Keratinocyte (primary cell): ENCODE results near the gene PLS3.

Source experiments
- CTCF ChIP-seq, 3 experiments: IDR thresholded peaks in 1 of 3; conservative IDR thresholded peaks in 1 of 3; optimal IDR thresholded peaks in 1 of 3; 2 replicates in 2 of 3; 3 replicates in 1 of 3; pipeline versions ENCODE3 to v1.5.1; 2011; ENCODE audit warnings: low read length in 3 of 3, mild to moderate bottlenecking in 3 of 3, moderate library complexity in 2 of 3, control low read depth in 1 of 3, inconsistent platforms in 1 of 3; ENCODE audit not compliant: insufficient read depth in 2 of 3; ENCODE audit errors: extremely low read depth in 1 of 3
- EZH2 ChIP-seq: IDR thresholded peaks from one replicate; pipeline ENCODE4 v1.6.1; 2012; ENCODE audit warnings: inconsistent platforms, mild to moderate bottlenecking, low read length, moderate library complexity

DNA sequence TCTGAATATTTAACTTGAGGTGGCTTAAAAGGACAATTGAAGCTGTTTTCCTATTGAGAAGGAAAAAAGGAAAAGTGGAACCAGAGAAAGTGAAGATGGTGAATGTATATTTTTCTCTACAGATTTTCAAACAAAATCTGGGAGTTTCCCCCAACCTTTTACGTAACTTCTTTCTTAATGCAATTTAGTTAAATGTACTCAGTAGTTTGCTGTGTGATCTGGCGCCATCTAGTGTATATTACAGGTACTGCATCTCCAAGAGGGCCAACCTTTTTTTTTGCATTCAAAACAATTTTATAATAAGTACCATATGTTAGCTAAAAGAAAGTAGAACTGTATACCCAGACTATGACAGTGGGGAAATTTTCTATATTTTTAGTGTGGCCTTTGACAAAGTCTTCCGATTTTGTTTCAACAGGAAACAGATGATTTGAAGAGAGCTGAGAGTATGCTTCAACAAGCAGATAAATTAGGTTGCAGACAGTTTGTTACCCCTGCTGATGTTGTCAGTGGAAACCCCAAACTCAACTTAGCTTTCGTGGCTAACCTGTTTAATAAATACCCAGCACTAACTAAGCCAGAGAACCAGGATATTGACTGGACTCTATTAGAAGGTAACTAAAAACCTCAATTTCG is 82.0 kb downstream of the PLS3 start:
- TF ChIP-seq CTCF (optimal IDR thresholded peaks at IDR 0.05 in 1 of 3, IDR thresholded peaks at IDR 0.05 in 1 of 3, conservative IDR thresholded peaks at IDR 0.05 in 1 of 3; ENCODE audit: extremely low read depth in 1 of 3, insufficient read depth in 2 of 3, low read length in 3 of 3): peak in 2 of 3 experiments; percentile 72 to 75
- no peak for TF ChIP-seq EZH2
